T-helper 17 cell (primary cell): ENCODE data around the gene TBX1. TPM values are rescaled to one million over a fixed set of nuclear protein-coding genes. Genes with fewer than 3 reads are reported as not detected.

Experiments used
- ATAC-seq: fragments of 150-1000 bp; cut with Tn5 transposase; 2 replicates; pipeline ENCODE4 v1.10.0; 2021; ENCODE audit warnings: mild to moderate bottlenecking, moderate library complexity
- DNase-seq, 3 donors: peaks; one replicate each; pipeline versions ENCODE4 v3.0.0 to v3.0.0-alpha.2; 2020 to 2021
- H3K9me3 ChIP-seq: one replicate; pipeline ENCODE4 v1.7.0; 2013; ENCODE audit warnings: low read length, mild to moderate bottlenecking; ENCODE audit not compliant: control insufficient read depth, poor library complexity, severe bottlenecking
- H3K27ac Mint-ChIP-seq: one replicate; pipeline ENCODE4 v1.8.0; 2022; ENCODE audit warnings: mild to moderate bottlenecking, moderate library complexity, mixed read lengths
- H3K27me3 Mint-ChIP-seq: one replicate; pipeline ENCODE4 v1.8.0; 2022; ENCODE audit warnings: mixed read lengths
- H3K36me3 Mint-ChIP-seq: one replicate; pipeline ENCODE4 v1.8.0; 2022; ENCODE audit warnings: low read depth, mixed read lengths
- H3K4me1 Mint-ChIP-seq: one replicate; pipeline ENCODE4 v1.8.0; 2022; ENCODE audit warnings: mild to moderate bottlenecking, mixed read lengths
- H3K4me3 Mint-ChIP-seq: one replicate; pipeline ENCODE4 v1.8.0; 2022; ENCODE audit warnings: mild to moderate bottlenecking, moderate library complexity, mixed read lengths
- total RNA-seq, 4 donors: library from RNA in 2 of 4; stranded (reverse) in 2 of 4; gene quantifications; one replicate each; pipeline ENCODE4 v1.2.3 and lab custom pipeline; 2022 to 2026

Gene TBX1
- total RNA-seq (not detected), total RNA-seq (lab: John Stamatoyannopoulos, UW) (0 to 0.08 reads per million in 2 donors)

GRCh38 chr22:19760058-19760950 lies at the start of gene TBX1:
Gene TBX1 (plus strand): TSS chr22:19760778. CDS start chr22:19760844, 66 bp downstream.
- Mint-ChIP-seq H3K36me3 (peaks cover 14% of the 10 kb centered on the region), H3K4me3 (peak within 1 kb of the TSS; percentile 97), H3K27me3 (peaks cover 63% of the 10 kb centered on the region), H3K4me1 (peaks cover 29% of the 10 kb centered on the region), H3K27ac (no peak within 1 kb of the TSS)
- ATAC-seq, result no peak
- no peaks in the 10 kb centered on the region for H3K9me3 ChIP-seq
- no peak for DNase-seq

- H3K9me3 ChIP-seq, result no peaks in the 10 kb centered on the region
- Mint-ChIP-seq H3K36me3 (no peaks in the 10 kb centered on the region), H3K4me1 (peaks cover 3% of the 10 kb centered on the region), H3K27ac (no peak overlapping the region), H3K27me3 (peaks cover 19% of the 10 kb centered on the region), H3K4me3 (peak overlapping the region; percentile 78)
- ATAC-seq (no peak), DNase-seq (no peak)
Measured at GRCh38 chr22:19713245-19713644, 47.3 kb upstream of the TBX1 start.

- no peaks in the 10 kb centered on the region for H3K9me3 ChIP-seq
- Mint-ChIP-seq H3K4me3 (peak overlapping the region; percentile 78), H3K27me3 (peaks cover 19% of the 10 kb centered on the region), H3K4me1 (peaks cover 3% of the 10 kb centered on the region), H3K36me3 (no peaks in the 10 kb centered on the region), H3K27ac (no peak overlapping the region)
- DNase-seq (no peak), ATAC-seq (no peak)
Measured at GRCh38 chr22:19713650-19714311, 46.8 kb upstream of the TBX1 start.

- H3K36me3 Mint-ChIP-seq, result no peaks in the 10 kb centered on the region
- H3K4me1 Mint-ChIP-seq, result peaks cover 5% of the 10 kb centered on the region
- no peaks in the 10 kb centered on the region for H3K9me3 ChIP-seq
- H3K27ac Mint-ChIP-seq, result no peak within 1 kb of the TSS
- peaks cover 18% of the 10 kb centered on the region for H3K27me3 Mint-ChIP-seq
- peak within 1 kb of the TSS; percentile 78 for H3K4me3 Mint-ChIP-seq
- DNase-seq (no peak), ATAC-seq (no peak)
Measured at GRCh38 chr22:19714312-19715187, 46.0 kb upstream of the TBX1 start, which contains the start of gene SEPTIN5. Gene SEPTIN5 (plus strand): TSS chr22:19714503. CDS start chr22:19714589, 86 bp downstream.

GRCh38 chr22:19715188-19715930 lies 45.2 kb upstream of the TBX1 start:
- DNase-seq (no peak), ATAC-seq (no peak)
- H3K9me3 ChIP-seq, result no peaks in the 10 kb centered on the region
- H3K4me1 Mint-ChIP-seq, result peaks cover 5% of the 10 kb centered on the region
- H3K4me3 Mint-ChIP-seq, result peak overlapping the region; percentile 68
- H3K36me3 Mint-ChIP-seq, result no peaks in the 10 kb centered on the region
- peaks cover 26% of the 10 kb centered on the region for H3K27me3 Mint-ChIP-seq
- no peak overlapping the region for H3K27ac Mint-ChIP-seq

- DNase-seq (no peak), ATAC-seq (no peak)
- Mint-ChIP-seq H3K4me1 (peaks cover 5% of the 10 kb centered on the region), H3K36me3 (peaks cover 2% of the 10 kb centered on the region), H3K27me3 (peaks cover 35% of the 10 kb centered on the region), H3K4me3 (peak overlapping the region; percentile 41), H3K27ac (no peak overlapping the region)
- H3K9me3 ChIP-seq, result no peaks in the 10 kb centered on the region
Measured at GRCh38 chr22:19716041-19716828, 44.3 kb upstream of the TBX1 start.

GRCh38 chr22:19716829-19717105 lies 43.8 kb upstream of the TBX1 start:
- Mint-ChIP-seq H3K27ac (no peak overlapping the region), H3K4me3 (no peak overlapping the region), H3K36me3 (peaks cover 4% of the 10 kb centered on the region), H3K4me1 (peaks cover 5% of the 10 kb centered on the region), H3K27me3 (peaks cover 37% of the 10 kb centered on the region)
- no peak for ATAC-seq
- no peak for DNase-seq
- H3K9me3 ChIP-seq, result no peaks in the 10 kb centered on the region

- no peaks in the 10 kb centered on the region for H3K9me3 ChIP-seq
- Mint-ChIP-seq H3K27me3 (peaks cover 36% of the 10 kb centered on the region), H3K4me3 (peak overlapping the region; percentile 71), H3K4me1 (peaks cover 5% of the 10 kb centered on the region), H3K27ac (no peak overlapping the region), H3K36me3 (peaks cover 4% of the 10 kb centered on the region)
- DNase-seq (no peak), ATAC-seq (no peak)
Measured at GRCh38 chr22:19717181-19717580, 43.4 kb upstream of the TBX1 start.

GRCh38 chr22:19717691-19718455 lies 42.7 kb upstream of the TBX1 start:
- H3K36me3 Mint-ChIP-seq, result peaks cover 4% of the 10 kb centered on the region
- DNase-seq, result peak; percentile 76 to 87 (median 78)

GRCh38 chr22:19718456-19719049 lies 42.0 kb upstream of the TBX1 start:
- ATAC-seq (no peak), DNase-seq (no peak)
- Mint-ChIP-seq H3K36me3 (peaks cover 4% of the 10 kb centered on the region), H3K4me3 (no peak overlapping the region), H3K4me1 (peaks cover 5% of the 10 kb centered on the region), H3K27ac (no peak overlapping the region), H3K27me3 (peaks cover 38% of the 10 kb centered on the region)
- H3K9me3 ChIP-seq, result no peaks in the 10 kb centered on the region

More at GRCh38 chr22:19717691-19718455, 42.7 kb upstream of the TBX1 start:
- H3K9me3 ChIP-seq, result no peaks in the 10 kb centered on the region
- peak overlapping the region; percentile 71 for H3K4me3 Mint-ChIP-seq
- no peak overlapping the region for H3K27ac Mint-ChIP-seq
- peaks cover 5% of the 10 kb centered on the region for H3K4me1 Mint-ChIP-seq
- peak; percentile 96 for ATAC-seq
- peaks cover 38% of the 10 kb centered on the region for H3K27me3 Mint-ChIP-seq

GRCh38 chr22:19719050-19719482 lies 41.5 kb upstream of the TBX1 start:
- Mint-ChIP-seq H3K4me3 (peak overlapping the region; percentile 88), H3K36me3 (peaks cover 4% of the 10 kb centered on the region), H3K4me1 (peaks cover 5% of the 10 kb centered on the region), H3K27me3 (peaks cover 36% of the 10 kb centered on the region), H3K27ac (peak overlapping the region; percentile 72)
- ATAC-seq (no peak), DNase-seq (no peak)
- H3K9me3 ChIP-seq, result no peaks in the 10 kb centered on the region
